HS-5 (cell line): Measurements from ENCODE around the gene RNASE4.
A peak's percentile ranks its signal among the peaks of the same experiment; 100 is the strongest.

Experiments used
- DNase-seq: peaks from one replicate; pipeline ENCODE4 v3.0.0-alpha.2; 2012; ENCODE audit warnings: low read depth

The RNASE4 gene

DNA sequence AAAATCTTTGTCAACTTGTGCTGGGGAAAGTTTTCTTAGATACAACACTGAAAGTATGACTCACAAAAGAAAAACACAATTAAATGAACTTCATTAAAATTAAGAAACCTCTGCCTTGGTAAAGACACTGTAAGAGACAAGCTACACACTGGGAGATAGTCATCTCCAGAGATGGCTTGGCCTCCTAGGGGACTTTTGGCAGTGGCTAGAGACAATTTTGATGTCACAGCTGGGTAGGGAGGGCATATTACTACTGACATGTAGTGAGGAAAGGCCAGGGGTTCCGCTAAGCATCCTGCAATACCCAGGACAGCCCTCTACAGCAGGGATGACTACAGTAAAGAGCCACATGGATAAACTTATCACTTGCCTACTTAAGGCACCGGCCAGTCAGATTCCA is 8.7 kb upstream of the RNASE4 start:
- DNase-seq: no peak

DNA sequence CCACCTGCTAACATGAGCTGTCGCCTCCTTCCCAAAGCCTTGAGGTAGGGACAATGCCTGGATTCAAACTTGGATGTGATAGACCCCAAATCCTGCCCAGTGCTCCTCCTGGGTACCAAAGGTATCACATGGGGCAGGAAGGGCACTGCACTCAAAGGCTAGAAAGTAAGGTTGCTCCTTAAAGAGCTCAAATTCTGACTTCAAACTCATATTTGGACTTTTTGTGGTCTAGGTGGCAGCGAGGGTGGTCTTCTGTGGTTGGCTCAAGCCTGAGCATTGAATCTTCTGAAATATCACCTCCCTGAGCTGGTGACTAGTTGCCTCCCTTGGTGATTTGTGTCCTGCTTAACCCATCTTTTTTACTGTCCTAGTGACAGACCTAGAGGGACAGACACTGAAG is 8.3 kb upstream of the RNASE4 start:
- DNase-seq: no peak

DNA sequence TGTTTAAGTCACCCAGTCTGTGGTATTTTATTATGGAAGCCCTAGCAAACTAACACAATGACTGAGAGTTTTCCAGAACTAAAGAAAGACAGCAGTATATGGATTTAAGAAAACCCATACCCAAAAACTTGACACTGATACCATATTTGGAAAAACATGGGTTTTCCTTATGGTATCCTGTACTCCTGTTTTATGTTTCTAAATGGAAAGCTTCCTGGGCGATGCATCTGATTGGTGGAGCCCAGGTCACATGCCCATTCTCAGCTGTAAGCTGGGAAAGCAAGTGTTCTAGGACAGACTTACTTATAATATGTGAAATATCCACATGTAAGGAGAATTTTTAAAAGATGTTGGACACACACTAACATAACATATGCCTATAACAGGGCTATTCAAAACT is 4.5 kb upstream of the RNASE4 start:
- DNase-seq: no peak

DNA sequence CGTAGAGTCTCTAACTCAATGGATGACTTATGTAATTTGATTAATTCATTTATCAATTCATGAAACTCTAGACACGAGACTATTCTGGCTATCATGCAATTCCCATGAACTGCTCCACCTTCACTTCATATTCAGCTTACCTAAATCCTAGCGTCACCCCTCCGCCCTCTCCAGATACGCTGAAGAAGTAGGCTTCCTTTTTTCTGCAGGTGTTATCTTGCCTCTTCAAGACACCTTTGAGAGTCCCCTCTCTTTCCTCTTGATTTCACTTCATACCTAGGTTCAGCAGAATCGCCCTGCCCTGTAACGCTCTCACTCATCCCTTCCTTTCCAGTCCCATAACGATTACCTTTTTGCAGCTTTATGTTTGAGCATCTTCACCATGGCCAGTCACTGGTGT is 4.0 kb upstream of the RNASE4 start:
- no peak for DNase-seq

DNA sequence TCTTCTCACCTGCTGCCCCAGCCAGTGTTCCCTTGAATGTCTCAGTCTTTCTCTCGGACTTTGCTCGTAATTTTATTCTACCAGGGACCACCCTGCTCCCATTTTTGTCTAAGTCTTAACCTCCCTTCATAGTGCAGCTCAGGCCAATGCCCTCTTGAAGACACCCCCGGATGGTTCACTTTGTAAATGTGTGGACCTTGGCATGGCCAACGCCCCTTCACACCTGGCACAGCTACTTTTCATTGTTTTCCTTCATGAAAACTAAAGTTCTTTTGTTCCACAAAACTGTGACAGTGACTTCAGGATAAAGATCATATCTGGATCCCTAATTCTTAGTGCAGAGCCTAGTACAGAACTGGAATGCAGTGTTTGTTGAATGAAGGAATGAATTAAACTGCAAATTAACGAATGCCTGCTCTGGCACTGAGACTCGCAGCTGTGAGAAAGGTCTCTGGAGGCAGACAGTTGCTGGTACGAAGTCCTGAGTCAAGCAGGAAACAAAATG is 3.5 kb upstream of the RNASE4 start:
- no peak for DNase-seq

DNA sequence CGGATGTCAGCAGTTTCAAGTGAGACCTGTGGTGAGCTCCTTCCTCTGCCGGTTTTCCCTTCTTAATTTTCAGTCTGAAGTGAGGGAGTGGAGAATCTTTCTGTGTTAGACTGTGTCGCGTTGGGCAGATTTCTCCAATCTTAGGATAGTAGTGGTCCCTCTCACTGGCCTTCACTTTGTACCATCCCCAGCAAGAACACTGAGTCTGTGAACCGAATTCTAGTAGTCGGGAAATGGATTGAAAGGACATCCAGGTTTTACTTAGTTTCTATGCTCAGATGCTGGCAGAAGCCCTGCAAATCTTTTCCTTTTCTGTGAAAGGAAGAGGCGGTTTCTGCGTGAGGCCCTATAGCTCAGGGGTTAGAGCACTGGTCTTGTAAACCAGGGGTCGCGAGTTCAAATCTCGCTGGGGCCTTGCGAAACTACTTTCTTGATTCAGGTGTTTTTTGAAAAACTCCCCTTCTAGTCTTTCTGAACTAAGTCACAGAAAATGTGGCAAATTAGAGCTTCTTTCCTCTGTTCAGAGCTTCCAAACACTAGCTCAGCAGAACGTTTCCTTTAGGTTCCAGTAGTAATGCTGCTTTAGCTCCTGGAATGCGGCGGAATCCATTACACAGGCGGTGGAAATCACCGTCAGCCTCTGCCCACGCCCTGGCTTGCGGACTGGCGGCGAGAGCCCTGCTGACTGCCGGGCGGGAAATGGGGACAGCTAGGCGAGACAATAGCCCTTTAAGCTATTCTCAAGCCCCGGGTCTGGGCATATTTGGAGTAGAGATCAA is 2.8 kb upstream of the RNASE4 start:
- DNase-seq: peak; percentile 83

DNA sequence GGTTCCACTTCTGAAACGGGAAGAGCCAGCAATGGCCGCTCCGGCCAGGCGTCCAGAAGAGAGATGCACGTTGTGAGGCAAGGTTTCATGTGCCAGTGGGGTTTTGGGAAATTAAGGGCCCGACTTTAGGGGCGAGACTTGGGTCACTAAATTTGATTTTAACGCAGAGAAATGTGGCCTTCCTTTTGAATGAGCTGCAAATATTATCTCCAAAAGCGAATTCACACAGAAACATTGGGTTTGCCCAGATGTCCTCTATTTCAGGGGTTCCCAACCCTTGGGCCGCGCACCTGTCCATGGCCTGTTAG is 2.3 kb upstream of the RNASE4 start:
- no peak for DNase-seq

DNA sequence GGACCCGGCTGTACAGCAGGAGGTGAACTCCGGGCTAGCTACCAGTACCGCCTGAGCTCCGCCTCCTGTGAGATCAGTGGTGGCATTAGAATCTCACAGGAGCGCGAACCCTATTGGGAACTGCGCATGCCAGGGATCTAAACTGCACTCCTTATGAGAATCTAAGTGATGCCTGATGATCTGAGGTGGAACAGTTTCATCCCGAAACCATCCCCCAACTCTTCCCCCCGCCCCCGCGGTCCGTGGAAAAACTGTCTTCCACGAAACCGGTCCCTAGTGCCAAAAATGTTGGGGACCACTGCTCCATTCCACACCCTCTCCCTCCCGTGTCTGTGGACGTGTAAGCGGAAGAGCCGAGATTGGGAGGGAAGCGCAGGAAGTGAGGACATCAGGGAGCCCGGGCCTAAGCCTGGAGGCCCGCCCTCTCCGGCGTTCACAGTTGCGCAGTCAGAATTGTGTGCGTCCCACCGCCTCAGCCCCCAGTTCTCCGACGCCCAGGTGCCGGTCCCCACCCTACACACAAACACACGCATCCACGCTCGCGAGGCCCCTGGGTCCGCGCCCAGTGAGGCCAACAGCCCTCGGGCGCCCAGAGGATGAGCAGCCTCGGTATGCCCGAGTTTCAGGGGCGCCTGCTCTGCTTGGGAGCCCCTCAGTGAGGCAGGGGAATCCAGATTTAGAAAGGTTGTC is 1.8 kb upstream of the RNASE4 start:
- peak; percentile 72 for DNase-seq

DNA sequence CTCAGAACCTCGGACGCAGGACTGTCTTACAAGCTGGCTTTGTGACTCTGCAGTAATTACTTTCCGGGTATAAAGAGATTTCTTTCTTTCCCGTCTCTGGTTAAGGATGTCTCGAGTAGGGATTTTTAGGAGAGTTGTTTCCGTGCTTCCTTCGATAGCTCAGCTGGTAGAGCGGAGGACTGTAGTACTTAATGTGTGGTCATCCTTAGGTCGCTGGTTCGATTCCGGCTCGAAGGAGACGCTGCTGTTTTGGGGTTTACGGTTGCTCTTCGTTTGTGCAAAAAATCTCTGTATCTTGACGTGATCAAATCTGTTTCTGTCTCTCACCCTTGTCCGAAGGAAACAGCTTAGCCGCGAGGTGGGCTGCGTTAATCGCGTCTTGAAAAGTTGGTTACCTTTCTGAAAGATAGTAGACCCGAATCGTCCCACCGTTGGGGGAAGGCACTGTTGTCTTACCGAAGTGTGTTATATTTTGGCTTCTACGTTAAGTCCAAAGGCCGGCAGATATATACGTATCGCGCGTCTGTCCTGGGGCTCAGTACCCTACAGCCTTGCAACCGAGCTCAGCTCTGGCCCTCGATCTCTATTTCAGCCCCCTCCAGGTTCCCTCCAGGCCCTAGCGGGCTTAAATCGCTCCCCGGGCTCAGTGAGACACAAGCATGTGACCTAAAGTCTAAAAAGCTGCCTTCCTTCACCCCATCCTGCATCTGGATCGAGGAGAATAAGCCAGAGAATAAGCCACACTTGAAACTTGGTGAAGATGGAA is 1.1 kb upstream of the RNASE4 start:
- DNase-seq: peak; percentile 89

DNA sequence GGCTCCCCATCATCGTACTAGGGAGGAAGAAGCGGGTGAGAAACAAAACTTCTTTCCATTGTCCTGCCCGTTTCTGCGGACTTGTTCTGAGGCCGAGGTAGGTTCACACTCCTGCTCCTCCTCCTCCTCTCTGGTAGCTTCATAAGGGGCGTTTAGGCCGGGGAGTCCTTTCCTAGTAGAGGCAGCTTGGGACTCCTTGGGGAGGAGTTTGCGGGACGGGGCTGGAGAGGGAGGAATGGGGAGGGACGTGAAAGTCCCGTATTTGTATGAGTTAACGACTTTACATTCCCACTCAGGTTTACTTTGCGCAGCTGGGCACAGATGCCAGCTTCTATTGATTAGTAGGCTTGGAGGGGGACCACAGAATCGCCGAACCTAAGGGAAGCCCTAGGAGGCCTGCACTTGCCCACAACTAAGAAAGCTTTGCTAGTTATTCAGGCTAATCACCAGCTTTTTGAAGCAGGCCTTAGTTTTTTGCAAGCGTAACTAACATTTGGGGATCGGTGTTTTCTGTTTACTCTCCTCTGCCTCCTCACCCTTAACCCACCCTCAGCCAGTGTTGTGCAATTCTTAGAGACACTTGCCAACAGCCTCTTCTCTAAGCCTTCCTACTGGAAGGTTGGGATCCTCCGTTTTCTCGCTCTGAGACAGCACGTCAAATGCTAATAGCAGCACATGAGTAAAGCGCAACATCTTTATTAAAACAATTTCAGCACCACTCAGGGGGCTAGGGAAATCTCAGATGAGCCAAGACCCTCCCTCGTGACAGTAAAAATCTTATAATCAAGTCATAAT is 499 bp downstream of the RNASE4 start:
- DNase-seq: peak; percentile 53

DNA sequence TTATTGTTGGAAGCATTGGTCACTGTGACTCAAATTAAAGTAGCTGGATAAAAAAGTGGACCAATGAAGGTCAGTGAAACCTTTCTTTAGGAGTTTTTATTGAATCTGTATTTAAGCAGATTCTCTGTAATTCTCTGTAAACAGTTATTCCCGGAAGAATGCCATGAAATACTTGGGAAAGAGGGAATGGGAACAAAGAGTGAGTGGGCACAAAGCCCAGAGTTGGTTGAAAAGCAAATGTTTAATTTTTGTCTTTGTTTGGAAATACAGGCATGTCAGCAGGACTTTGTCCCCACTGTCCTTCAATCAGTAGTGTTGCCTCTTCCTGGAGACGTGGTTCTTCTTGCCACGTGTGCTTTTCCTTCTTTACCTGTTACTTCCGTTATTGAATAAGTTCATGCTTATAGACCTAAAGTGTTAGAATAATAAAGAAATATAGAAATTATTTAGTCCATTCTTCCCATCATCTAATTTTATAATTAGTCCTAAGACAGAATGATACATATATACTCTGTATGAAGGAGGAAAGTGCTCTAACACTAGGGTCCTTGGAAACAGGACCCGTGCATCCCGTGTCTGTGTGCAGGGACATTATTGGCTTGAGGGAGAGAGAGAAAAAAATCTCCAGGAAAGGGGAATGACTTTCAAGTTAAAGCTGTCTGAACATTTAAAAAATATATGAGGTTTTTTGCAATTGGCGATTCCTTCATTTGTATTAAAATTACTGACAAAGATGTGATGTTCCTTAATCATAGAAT is 2.2 kb downstream of the RNASE4 start:
- DNase-seq: no peak

DNA sequence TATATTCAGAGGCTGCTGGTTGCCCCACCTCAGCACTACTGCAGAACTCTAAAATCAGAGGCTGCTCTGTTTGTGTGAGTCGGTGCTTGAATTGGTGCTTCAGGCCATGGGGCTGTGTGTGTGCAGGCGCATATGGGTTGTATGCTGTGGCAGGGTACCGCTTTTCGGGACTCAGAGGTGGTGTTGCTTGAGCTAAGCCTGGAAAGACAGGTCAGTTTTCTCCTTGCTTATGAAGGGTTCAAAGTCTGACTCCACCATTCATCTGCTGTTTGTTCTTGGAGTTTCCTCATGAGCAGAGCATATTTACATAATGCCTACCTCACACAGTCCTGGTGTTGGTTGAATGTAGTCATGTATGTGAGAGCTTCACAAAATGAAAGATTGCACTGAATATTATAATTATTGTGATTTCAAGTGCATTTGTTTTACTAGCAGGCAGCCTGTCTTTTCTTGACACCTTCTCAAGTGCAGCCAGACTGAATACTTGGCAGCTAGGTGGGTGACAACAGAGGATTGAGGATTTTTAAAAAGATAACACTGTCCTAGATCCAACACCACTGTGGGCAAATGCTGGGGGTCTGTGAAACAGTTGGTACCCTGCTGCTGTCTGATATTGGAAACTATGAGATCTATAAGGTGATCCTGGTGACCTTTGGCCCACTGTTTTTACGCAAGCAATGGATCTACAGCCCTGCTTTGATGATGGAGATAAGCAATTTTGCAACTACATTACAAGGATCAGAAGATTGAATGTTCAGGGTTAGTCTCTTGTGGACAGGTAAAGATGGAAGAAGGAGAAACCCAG is 3.2 kb downstream of the RNASE4 start:
- no peak for DNase-seq

DNA sequence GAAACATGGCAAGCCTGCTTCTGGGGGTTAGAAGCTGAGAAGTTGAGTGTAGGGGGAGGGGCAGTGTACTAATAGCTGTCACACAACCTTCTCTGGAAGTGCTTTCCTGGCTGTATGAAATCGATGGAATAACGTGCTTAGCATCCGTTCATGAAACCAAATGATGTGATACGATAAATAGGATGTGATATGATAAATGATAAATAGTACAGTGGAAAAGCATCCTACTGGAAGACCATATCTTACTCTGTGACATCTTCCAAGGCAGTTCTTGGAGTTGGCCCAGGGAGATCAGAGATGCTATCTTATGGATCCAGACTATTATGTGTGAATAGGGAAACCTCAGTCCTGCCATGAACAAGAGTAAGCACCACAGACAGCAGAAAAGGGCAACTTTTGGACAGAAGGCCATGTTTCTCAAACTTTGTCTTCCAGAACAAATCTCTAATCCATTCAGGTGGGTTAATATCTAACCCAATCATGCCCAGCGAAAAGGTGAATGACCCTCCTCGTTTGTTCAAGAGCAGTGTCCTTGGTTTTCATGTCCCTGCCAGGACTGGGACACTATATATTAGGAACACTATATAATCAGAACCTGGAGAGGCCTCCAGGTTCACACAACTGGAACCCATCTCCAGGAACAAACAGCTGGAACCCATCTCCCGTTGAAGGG is 3.9 kb downstream of the RNASE4 start, which contains the start of gene ANG:
Gene ANG, plus strand, starts transcription at position 598 of the 673 bp plus-strand sequence. CDS start 4,801 bp downstream, outside the sequence.
- DNase-seq: no peak

DNA sequence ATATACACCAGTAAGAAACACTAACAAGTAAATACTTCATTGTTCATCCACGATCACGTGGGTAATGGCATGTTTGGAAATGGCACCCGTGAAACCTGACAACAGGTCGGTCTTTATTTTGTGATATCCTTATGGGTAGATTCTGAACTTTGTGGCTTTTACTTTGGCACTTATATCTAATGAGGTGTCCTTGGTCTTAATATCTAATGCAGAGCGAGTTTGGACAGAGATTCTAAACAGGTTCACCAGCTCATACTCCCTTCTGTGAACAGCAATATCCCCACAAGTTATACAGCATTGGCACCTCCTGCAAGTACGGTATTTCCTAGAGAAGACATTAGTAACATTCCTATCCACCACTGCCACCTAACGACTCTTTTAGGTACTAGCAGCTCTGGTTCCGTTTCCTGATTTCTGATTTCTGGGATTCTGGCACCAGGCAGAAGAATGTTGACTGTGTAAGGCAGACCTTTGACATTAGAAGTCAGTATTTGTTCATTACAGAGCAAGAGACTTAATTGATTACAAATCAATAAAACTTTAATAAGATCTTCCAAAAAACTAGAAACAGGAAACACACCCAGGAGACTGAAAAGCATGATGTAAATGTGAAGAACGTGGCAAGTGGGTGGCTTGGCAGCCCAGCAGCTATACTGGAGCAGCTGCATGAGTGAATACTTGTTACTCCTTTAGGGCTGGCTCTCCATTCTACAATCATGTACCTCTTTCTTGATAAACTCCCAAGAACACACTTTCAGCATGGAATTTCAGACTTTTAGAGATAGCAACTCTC is 6.7 kb downstream of the RNASE4 start:
- peak; percentile 47 for DNase-seq

DNA sequence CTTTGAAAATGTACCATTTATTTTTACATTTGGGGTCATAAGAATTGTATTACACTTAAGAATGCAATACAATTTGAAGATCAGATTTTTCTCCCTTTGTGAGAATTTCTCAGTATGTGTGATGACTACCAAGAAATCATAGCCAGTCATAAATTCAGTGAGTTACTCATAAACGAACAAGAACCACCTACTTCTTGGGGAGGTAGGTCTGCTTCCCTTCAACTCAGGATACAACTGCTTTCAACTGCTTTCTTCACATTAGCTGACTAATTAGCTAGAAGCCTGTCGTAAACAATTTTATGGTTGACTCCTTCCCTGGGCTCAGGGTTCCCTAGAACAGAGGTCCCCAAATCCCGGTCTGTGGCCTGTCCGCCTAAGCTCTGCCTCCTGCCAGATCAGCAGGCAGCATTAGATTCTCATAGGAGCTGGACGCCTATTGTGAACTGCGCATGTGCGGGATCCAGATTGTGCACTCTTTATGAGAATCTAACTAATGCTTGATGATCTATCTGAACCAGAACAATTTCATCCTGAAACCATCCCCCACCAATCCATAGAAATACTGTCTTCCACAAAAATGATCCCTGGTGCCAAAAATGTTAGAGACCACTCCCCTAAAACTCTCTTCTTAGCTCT is 7.9 kb downstream of the RNASE4 start:
- DNase-seq: no peak

DNA sequence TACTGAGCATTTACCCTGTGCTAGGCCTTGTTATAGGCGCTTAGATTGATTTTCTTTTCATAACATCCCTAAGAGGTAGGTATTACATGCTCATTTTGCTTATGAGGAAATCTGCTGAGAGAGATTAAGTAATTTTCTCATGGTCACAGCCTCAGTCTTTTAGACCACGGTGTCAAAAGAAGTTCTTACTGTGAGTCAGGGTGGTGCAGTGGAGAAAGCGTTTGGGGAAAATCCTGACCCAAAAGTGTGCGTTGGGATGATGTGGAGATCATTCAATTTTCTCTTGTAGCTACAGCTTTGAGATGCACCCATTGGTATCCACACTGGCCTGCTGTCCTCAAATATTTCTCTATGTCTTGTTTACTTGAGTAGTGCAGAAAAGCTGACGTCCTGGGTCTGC is 12.4 kb downstream of the RNASE4 start:
- DNase-seq: no peak

DNA sequence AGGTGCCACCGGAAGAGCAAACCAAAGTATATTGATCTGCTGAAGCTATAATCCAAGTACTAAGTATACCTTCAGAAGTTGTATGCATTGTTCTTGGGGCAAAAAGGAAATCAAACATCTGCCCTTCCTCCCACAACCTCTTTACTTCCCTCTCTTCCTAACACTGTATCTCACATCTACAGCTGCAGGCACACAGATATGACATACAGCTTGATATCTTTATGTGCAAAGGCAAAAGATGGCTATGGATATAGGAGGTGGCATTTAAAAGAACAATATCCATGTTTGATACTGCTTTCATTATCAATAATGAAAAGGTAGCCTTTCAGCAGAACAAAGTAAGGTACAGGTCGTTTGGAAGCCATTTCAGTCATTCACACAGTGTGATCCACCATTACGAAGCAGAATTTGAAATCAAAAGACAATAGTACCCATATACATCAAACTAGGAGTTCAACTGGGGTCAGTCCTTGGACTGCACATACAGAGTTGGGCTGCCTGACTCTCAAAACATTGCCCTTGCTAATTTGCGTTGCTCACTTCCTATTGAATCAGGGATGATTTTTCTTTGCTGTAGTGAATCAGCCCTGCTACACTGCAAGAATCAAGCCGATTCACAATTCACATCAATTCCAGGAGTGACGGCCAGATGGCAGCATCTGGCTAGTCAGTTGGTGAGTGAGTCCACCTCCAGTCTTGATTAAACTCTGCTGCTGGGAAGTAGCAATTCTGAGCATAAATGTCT is 13.1 kb downstream of the RNASE4 start:
- DNase-seq: no peak

DNA sequence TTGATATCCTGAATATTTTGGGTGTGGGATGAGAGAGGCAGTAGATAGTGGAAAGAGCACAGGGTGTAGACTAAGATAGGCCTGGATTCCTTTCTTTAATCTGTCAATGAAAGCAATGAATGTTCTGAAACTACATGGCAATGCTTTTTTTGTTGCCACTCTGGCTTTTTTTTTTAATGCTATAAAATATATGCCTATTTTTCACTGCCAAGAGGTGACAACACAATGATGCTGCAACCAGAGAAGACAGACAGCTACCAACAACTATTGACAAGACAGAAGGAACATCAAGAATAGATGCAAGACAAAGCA is 13.6 kb downstream of the RNASE4 start:
- no peak for DNase-seq
